PC-3 (cell line): Measurements from ENCODE around the gene SLC35A2. TPM values are rescaled to one million over a fixed set of nuclear protein-coding genes. Genes with fewer than 3 reads are reported as not detected.
A peak's percentile ranks its signal among the peaks of the same experiment; 100 is the strongest.

Source experiments
- ATAC-seq: fragments of 200-7000 bp; cut with Tn5 transposase; 2 replicates; pipeline ENCODE4 v1.9.1; 2020; ENCODE audit warnings: mild to moderate bottlenecking, moderate library complexity
- BruUV-seq: library from RNA; stranded (reverse); fragments of 400-500 nt; replicated peaks from 2 replicates; lab custom pipeline; 2021; lab: Mats Ljungman, UMichigan
- CTCF ChIA-PET: fragments of 300-600 bp; sonication (Branson Sonifier 250); formaldehyde crosslinking; loops from one replicate; lab custom pipeline; 2022; ENCODE audit warnings: antibody characterized with exemption; lab: Charles Lee
- POLR2A ChIA-PET: fragments of 300-600 bp; sonication (Branson Sonifier 250); formaldehyde crosslinking; loops from one replicate; lab custom pipeline; 2022; ENCODE audit warnings: antibody characterized with exemption; ENCODE audit not compliant: unreplicated experiment; lab: Charles Lee
- DNase-seq: peaks from one replicate; pipeline ENCODE4 v3.0.0-alpha.2; 2015
- H2AFZ ChIP-seq: fragments of 300-600 bp; sonication (generic); 2 replicates; pipeline ENCODE4 v1.6.0; 2016; ENCODE audit warnings: antibody characterized with exemption, low read length
- H3F3A ChIP-seq: fragments of 300-600 bp; sonication (generic); one replicate; pipeline ENCODE4 v1.6.0; 2017; ENCODE audit warnings: antibody characterized with exemption, low read length, control low read depth, mild to moderate bottlenecking; ENCODE audit not compliant: unreplicated experiment
- H3K27ac ChIP-seq: fragments of 300-600 bp; sonication (generic); 2 replicates; pipeline ENCODE4 v1.5.1; 2016; ENCODE audit warnings: mild to moderate bottlenecking, low read length
- H3K27me3 ChIP-seq: fragments of 300-600 bp; sonication (generic); 2 replicates; pipeline ENCODE4 v1.6.1; 2016; ENCODE audit warnings: low read length, mixed read lengths
- H3K36me3 ChIP-seq: fragments of 300-600 bp; sonication (generic); 2 replicates; pipeline ENCODE4 v1.6.1; 2016; ENCODE audit warnings: low read depth, mixed run types, low read length, mixed read lengths
- H3K4me1 ChIP-seq: fragments of 300-600 bp; sonication (generic); 2 replicates; pipeline ENCODE4 v1.5.1; 2016; ENCODE audit warnings: low read length; ENCODE audit not compliant: insufficient read depth
- H3K4me2 ChIP-seq: fragments of 300-600 bp; sonication (generic); 2 replicates; pipeline ENCODE4 v1.6.0; 2016; ENCODE audit warnings: low read length
- H3K4me3 ChIP-seq: fragments of 300-600 bp; sonication (generic); 2 replicates; pipeline ENCODE4 v1.5.1; 2016; ENCODE audit warnings: mild to moderate bottlenecking, low read length, mixed read lengths
- H3K79me2 ChIP-seq: fragments of 300-600 bp; sonication (generic); 2 replicates; pipeline ENCODE4 v1.6.1; 2017; ENCODE audit warnings: low read length, mixed read lengths
- H3K9ac ChIP-seq: fragments of 300-600 bp; sonication (generic); 2 replicates; pipeline ENCODE4 v1.6.0; 2016; ENCODE audit warnings: mild to moderate bottlenecking, low read length
- H3K9me2 ChIP-seq: fragments of 300-600 bp; sonication (generic); replicated peaks from 2 replicates; pipeline ENCODE4 v1.6.1; 2016; ENCODE audit warnings: mixed run types, low read length, mixed read lengths
- H3K9me3 ChIP-seq: fragments of 300-600 bp; sonication (generic); 2 replicates; pipeline ENCODE4 v1.6.1; 2016; ENCODE audit warnings: low read length, mixed read lengths
- H4K20me1 ChIP-seq: fragments of 300-600 bp; sonication (generic); 2 replicates; pipeline ENCODE4 v1.6.1; 2016; ENCODE audit warnings: low read length, mixed read lengths
- CTCF ChIP-seq: fragments of 300-600 bp; sonication (generic); conservative IDR thresholded peaks from 2 replicates; pipeline ENCODE4 v1.5.1; 2017; ENCODE audit warnings: antibody characterized with exemption, low read depth, mild to moderate bottlenecking, low read length
- EZH2 ChIP-seq: fragments of 300-600 bp; sonication (generic); IDR thresholded peaks from one replicate; pipeline ENCODE4 v1.6.1; 2017; ENCODE audit warnings: antibody characterized with exemption, mild to moderate bottlenecking, low read length; ENCODE audit not compliant: unreplicated experiment
- EZH2phosphoT487 ChIP-seq: fragments of 300-600 bp; sonication (generic); IDR thresholded peaks from 2 replicates; pipeline ENCODE4 v1.6.1; 2018; ENCODE audit warnings: mild to moderate bottlenecking, antibody characterized with exemption, low read length, borderline replicate concordance
- intact Hi-C: fragments of 100-400 bp; cut with micrococcal nuclease; formaldehyde crosslinking; loops from 2 replicates; pipeline ENCODE4 v1.9.0; 2023
- total RNA-seq: library from RNA; depleted of rRNA; stranded (reverse); fragments of >200 nt; gene quantifications from 2 replicates; pipeline ENCODE4 v1.2.3, GENCODE V29; 2014

SLC35A2 gene
- total RNA-seq, 1 experiment from 2014 or later, result 46.8 TPM

DNA sequence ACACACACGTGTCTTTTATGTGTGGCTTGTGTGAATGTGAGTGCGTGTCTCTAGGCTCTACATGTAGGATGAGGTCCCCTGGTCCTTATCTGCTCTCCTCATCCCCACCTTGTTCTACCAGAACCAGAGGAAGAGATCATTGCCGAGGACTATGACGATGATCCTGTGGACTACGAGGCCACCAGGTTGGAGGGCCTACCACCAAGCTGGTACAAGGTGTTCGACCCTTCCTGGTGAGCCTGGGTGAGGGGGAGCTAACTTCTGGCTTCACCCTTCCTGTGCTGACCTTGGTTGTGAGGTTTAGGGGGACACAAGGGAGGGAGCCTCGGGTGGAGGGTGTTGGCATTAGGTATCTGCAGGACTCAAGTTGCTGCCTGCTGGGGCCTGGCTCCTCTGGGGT lies 10.4 kb downstream of the SLC35A2 start:
- Histone ChIP-seq H3K4me2 (no peak overlapping the region), H3F3A (no peaks in the 10 kb centered on the region), H3K27ac (no peak overlapping the region), H3K79me2 (peaks cover 46% of the 10 kb centered on the region), H3K4me3 (no peak overlapping the region), H2AFZ (no peak overlapping the region), H3K9me3 (no peaks in the 10 kb centered on the region), H3K9ac (no peak overlapping the region), H3K36me3 (peaks cover 6% of the 10 kb centered on the region), H3K9me2 (no peaks in the 10 kb centered on the region), H3K4me1 (peaks cover 17% of the 10 kb centered on the region), H4K20me1 (no peaks in the 10 kb centered on the region), H3K27me3 (no peaks in the 10 kb centered on the region)
- POLR2A ChIA-PET, result interaction anchor here (0.7 kb wide), 1 partner anchor 383 kb away, joined by 3 read pairs; no protein-coding TSS in a partner anchor
- DNase-seq, result no peak
- ATAC-seq, result no peak
- TF ChIP-seq EZH2, result no peak
- no peak for TF ChIP-seq EZH2phosphoT487
- TF ChIP-seq CTCF, result no peak
- CTCF ChIA-PET, result no interaction called here
- intact Hi-C loops, result no loop called here
- no TSS peak for BruUV-seq

DNA sequence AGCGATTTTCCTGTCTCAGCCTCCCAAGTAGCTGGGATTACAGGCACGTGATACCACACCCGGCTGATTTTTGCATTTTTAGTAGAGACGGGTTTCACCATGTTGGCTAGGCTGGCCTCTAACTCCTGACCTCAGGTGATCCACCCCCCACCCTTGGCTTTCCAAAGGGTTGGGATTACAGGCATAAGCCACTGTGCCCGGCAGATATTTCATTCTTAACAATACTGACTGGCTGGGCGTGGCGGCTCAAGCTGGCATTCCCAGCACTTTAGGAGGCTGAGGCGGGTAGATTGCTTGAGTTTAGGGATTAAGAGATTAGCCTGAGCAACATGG lies 12.4 kb downstream of the SLC35A2 start:
- Histone ChIP-seq H3F3A (no peaks in the 10 kb centered on the region), H3K4me1 (peaks cover 17% of the 10 kb centered on the region), H3K27ac (no peak overlapping the region), H3K4me3 (peak overlapping the region; percentile 92), H3K79me2 (peaks cover 60% of the 10 kb centered on the region), H4K20me1 (no peaks in the 10 kb centered on the region), H3K27me3 (no peaks in the 10 kb centered on the region), H3K9me2 (no peaks in the 10 kb centered on the region), H3K4me2 (peak overlapping the region; percentile 93), H2AFZ (no peak overlapping the region), H3K36me3 (peaks cover 6% of the 10 kb centered on the region), H3K9ac (peak overlapping the region; percentile 98), H3K9me3 (no peaks in the 10 kb centered on the region)
- ATAC-seq (no peak), DNase-seq (no peak)
- CTCF ChIA-PET, result no interaction called here
- TF ChIP-seq EZH2phosphoT487 (no peak), CTCF (no peak), EZH2 (no peak)
- POLR2A ChIA-PET, result no interaction called here
- no TSS peak for BruUV-seq
- intact Hi-C loops, result loop anchor here (5.0 kb wide), 1 partner anchor 143 kb away; the partner anchor contains the start of gene TFE3

DNA sequence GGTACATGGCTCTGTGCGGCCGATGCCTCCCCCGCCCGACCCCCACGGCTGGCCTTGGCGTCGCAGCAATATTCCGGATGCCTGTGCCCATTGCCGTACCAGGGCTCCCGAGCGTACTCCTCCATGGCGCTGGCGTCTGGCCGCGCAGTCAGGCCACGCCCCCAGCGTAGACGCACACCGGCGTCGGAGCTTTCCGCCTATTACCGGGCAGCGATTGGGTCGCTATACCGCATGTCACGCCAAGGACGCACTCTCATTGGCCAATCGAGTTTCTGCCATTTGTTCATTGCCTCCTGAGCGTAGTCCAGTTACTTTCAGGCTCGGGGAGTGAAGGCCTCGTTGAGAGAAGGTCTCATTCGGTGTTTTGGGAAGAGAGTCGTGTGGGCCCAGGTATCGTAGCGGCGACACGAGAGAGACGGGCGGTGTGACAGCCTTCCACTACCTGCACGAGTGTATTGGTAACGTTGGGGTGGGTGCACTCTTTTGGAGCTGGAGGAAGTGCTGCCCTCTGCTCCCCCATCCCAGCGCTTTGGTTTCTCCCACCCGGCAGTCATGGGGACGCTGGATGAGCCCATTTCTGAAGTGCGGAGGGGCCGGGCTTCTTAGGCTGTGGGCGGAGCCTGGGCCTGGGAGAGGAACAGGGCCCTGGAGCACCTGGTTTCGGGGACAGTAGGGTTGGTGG lies 13.7 kb downstream of the SLC35A2 start, which contains the start of the genes PQBP1 and TIMM17B:
TSS of gene PQBP1 (plus strand) at position 306 of the 682 bp plus-strand sequence. CDS start 580 bp downstream, outside the sequence.
TSS of gene TIMM17B (minus strand) at position 144 of the 682 bp plus-strand sequence. CDS start at position 125, 19 bp downstream.
- DNase-seq (peak; percentile 97), ATAC-seq (peak; percentile 93)
- no peaks in the 10 kb centered on the region for H4K20me1 ChIP-seq
- TF ChIP-seq EZH2, result no peak
- no peak for TF ChIP-seq CTCF
- no peak for TF ChIP-seq EZH2phosphoT487
- ChIA-PET POLR2A (interaction anchor here (0.7 to 1.4 kb wide), 3 partner anchors 14 to 323 kb away, joined by 3 to 9 read pairs (median 8); partner anchors contain the start of genes HDAC6, RBM3 and SLC35A2), CTCF (interaction anchor here (0.9 kb wide), 1 partner anchor 30 kb away, joined by 3 read pairs; no protein-coding TSS in a partner anchor)
- H3K9me2 ChIP-seq, result no peaks in the 10 kb centered on the region
- intact Hi-C loops, result loop anchor here (2.0 to 5.0 kb wide), 2 partner anchors 13 to 145 kb away; partner anchors contain the start of genes SLC35A2 and TFE3
- peaks cover 17% of the 10 kb centered on the region for H3K4me1 ChIP-seq
- H3K9ac ChIP-seq, result peak within 1 kb of the TSS; percentile 98
- peak within 1 kb of the TSS; percentile 91 for H3K27ac ChIP-seq
- peak within 1 kb of the TSS; percentile 91 for H2AFZ ChIP-seq
- peak within 1 kb of the TSS; percentile 92 for H3K4me3 ChIP-seq
- no peaks in the 10 kb centered on the region for H3K27me3 ChIP-seq
- H3K4me2 ChIP-seq, result peak within 1 kb of the TSS; percentile 93
- no peaks in the 10 kb centered on the region for H3F3A ChIP-seq
- no TSS peak for BruUV-seq
- peaks cover 60% of the 10 kb centered on the region for H3K79me2 ChIP-seq
- H3K9me3 ChIP-seq, result no peaks in the 10 kb centered on the region
- H3K36me3 ChIP-seq, result peaks cover 6% of the 10 kb centered on the region
